SK-MEL-5 (cell line): ENCODE measurements around the gene NANS. TPM values are rescaled to one million over a fixed set of nuclear protein-coding genes. Genes with fewer than 3 reads are reported as not detected.
"Not testable (repeated sequence)": the region's sequence is repeated elsewhere in the genome, so short reads cannot be mapped to it uniquely, and the experiment has no call there.

Source experiments
- DNase-seq: peaks from one replicate; pipeline ENCODE4 v3.0.0-alpha.2; 2016; ENCODE audit warnings: low read depth, low spot score
- in situ Hi-C: cut with HindIII; loops from 2 replicates; pipeline ENCODE4 v1.10.0; 2016; ENCODE audit warnings: low sequenced_read_pairs, high pct_unique_total_duplicates, low pct_unique_long_range_greater_than_20kb
- total RNA-seq: library from RNA; depleted of rRNA; stranded (reverse); fragments of >200 nt; shearing (Covaris generic); gene quantifications from 2 replicates; pipeline ENCODE4 v1.2.3, GENCODE V29; 2014

Gene NANS
- total RNA-seq, 1 experiment from 2014 or later: 180 TPM

DNA sequence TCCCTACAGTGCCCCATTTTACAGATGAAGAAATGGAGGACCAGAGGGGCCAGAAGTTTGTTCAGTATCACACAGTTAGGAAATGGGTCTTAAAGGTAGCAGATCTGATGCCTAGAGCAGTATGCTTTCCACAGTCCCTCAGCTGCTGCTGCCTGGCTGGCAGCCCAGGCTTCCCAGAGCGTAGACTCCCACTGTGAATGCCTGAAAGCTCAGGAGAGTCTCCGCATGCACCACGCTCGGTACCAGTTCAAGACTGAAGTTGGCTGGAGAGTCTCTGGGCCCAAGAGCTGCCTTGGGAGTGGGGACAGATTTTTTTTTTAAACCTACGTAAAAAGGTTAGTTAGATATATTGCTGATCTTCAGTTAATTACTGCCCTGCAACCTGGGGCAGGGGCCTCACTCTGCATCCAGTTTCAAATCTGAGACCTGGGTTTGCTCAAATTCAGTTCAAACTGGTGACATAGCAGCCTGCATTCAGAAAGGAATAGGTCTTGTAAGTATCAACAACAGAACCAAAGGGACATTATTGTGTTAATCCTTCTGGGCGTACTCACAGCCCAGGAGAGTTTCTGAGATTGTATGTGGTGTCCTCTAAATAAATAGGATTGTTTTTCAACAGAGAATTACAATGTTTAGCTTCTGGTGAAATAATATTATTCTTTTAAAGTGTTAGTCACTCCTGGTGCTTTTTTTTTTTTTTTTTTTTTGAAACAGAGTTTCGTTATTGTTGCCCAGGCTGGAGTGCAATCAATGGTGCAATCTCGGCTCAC, 8.3 kb downstream of the NANS start:
- DNase-seq: no peak
- in situ Hi-C loops: no loop called here

DNA sequence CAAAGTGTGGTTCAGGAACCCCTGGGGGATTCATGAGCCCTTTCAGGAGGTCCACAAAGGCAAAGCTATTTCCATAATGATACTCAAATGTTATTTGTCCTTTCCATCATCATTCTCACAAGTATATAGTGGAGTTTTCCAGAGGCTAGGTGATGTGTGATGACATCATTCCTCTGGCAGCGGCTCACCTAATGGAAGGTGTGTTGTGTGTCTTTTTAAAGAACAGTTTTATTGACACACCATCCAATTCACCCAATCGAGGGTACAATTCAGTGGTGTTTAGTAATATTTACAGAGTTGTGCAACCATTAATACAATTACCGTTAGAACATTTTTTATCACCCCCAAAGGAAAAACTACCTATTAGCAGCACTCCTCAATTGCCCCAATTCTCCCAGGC, 9.7 kb downstream of the NANS start:
- in situ Hi-C loops: no loop called here

DNA sequence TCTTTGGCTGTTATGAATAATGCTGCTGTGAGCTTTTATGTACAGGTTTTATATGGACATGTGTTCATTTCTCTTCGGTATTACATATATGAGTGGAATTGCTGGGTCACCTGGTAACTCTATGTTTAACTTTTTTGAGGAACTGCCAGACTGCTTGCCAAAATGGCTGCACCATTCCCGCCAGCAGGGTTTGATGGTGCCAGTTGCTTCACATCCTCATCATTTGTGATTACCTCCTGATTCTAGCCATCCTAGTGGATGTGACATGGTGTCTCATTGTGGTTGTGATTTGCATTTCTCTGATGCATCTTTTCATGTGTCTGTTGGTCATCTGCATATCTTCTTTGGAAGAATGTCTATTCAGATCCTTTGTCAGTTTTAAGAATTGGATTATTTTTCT, 10.7 kb downstream of the NANS start:
- in situ Hi-C loops: no loop called here
- no peak for DNase-seq

More for the DNA sequence above, 9.7 kb downstream of the NANS start:
- no peak for DNase-seq

DNA sequence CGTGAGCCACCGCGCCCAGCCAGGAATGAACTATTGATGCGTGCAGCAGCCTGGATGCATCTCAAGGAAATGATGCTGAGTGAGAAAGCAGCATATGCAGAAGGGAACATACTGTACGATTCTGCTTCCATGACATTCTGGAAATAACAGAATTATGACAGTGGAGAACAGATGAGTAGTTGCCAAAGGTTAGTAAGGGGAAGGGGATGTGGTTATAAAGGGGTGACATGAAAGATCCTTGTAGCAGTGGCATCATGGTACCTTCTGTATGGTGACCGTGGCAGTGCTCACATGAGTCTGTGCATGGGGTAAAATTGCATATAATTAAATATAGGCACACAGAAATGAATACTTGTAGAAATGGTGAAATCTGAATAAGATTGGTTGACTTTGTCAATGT, 13.0 kb downstream of the NANS start:
- DNase-seq: no peak
- in situ Hi-C loops: no loop called here

DNA sequence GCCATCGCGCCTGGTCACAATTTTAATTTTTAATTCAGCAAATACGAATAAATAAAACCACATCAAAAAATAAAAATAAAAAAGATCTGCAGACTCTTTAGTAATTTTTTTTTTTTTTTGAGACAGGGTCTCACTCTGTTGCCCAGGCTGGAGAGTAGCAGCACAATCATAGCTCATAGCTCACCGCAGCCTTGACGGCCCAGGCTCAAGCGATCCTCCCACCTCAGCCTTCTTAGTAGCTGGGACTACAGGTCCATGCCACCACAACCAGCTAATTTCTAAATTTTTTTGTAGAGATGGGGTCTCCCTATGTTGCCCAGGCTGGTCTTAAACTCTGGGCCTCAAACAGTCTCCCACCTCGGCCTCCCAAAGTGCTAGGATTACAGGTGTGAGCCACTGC, 14.2 kb downstream of the NANS start:
- in situ Hi-C loops: no loop called here
- DNase-seq: no peak

DNA sequence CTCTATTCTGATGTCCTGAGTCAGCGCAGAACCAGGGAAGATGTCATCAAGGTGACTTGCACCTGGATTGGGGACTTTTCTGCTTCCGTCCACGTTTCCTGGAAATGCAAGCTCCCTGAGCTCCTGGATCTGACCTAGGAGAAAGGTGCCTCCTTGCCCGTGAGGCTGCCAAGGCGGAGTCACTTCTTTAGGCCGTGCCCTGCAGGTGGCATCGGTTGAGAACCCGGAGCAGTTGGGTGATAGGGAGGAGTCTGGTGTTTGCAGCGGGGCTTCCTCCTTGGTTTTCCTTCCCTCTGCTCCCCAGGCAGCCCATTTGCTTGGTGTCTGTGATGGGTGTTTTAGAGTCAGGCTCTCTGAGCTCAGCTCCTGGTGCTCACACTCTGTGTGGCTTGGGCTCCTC, 15.2 kb downstream of the NANS start:
- in situ Hi-C loops: no loop called here
- no peak for DNase-seq

DNA sequence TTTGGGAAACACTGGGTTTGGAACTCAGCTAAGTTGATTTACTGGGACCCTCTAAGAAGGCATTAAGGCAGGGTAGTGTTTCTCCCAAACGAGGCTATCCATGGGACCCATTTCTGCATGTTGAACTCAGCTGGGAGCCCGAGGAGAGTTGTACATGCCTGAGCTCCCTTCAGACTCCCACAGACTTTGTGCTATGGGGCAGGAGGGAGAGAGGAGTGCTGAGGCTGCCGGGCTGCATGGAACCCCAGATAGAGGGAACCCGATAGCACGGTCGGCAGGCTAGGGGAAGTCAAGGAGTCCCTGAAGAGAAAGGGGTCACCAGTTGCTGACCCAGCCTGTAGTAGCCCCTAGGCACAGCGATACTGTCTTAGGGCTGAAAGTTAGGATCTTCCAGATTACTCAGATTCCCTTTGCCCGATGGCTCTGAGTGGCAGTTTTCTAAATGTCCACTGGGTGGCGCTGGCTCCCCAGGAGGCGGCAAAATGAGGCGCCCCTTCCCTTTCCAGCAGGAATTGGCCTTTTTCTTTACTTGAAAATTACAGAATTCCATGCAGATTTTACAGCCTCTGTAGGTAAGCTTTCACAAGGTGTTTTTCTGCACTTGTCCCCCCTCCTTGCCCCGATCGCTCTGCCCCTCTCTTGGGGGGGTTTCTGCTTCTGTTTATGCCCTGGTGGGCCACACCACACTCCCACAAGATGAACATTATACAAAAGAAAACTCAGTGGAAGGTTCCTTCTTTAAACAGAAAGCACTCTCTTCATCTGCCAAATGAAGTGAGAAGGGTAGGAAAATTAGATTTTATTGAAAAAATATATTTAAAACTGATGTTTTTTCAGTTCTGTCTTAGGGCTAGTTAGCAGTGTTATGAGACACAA, 17.8 kb downstream of the NANS start:
- in situ Hi-C loops: no loop called here

DNA sequence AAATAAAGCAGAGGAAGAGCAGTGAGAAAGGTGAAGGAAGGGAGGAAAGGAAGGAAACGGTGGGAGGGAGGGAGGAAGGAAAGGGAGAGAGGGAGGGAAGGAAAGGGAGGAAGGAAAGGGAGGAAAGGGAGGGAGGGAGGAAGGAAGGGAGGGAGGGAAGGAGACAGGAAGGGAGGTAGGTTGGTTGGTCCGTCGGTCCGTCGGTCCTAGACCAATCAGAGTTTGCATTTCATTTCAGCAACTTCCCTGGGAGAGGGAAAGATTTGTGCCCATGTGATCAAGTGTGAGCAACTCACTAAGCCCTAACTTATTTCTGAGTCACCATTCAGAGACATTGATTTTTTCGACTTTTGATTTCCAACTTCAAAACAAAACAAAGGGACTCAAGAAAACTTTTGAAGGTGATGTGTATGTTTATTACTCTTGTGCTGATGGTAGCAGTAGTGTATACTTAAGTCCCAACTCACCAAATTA, 18.8 kb downstream of the NANS start:
- in situ Hi-C loops: no loop called here
- peak; percentile 82 for DNase-seq

More for the DNA sequence above, 17.8 kb downstream of the NANS start:
- DNase-seq: peak; percentile 68

DNA sequence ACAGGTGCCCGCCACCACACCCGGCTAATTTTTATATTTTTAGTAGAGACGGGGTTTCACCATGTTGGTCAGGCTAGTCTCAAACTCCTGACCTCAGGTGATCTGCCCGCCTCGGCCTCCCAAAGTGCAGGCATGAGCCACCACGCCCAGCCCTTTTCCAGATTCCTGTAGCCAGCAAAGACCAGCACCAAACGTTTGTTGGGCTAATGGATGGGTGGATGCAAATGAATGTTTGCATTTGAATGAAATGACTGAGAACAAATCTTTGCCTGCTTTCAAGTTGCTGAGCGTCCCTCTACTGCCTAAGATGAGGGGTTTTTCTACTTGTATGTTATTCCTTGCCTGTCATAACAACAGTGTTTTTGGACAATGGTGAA, 20.0 kb downstream of the NANS start:
- in situ Hi-C loops, DNase-seq: not testable (repeated sequence)

DNA sequence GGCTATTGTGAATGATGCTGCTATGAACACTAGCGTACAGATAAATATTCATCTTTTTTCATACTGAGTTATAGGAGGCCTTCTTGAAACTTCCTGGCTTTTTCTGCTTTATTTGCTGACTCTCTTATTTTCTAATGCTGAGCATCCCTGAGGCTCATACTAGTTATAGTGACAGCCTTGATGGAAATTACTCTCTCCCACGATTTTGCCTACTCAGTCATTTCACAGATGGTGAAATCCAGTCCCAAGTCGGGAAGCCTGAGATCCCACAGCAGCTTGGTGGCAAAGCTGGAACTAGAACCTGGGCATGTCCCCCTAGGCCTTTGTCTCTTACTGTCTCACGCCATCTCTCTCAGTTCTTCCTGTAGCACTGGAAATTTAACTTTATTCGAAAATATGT, 22.4 kb downstream of the NANS start:
- no peak for DNase-seq
- in situ Hi-C loops: no loop called here

DNA sequence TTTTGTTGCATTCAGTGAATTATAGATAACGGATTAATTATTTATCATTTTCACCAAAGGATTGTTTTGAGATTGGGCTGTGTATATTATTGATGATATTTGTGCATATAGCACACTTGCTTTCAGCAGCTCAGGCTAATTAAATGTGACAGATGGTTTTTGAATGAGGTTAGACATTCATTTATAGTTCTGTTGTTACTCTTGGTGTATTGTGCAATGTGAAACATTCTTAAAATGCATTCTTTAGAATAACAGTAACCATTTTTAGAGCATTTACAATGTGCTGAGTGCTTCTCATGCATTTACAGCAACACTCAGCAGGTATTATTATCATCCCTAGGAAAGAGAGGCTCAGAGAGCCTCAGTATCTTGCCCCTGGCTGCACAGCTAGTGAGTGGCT, 23.8 kb downstream of the NANS start:
- no peak for DNase-seq
- in situ Hi-C loops: no loop called here

DNA sequence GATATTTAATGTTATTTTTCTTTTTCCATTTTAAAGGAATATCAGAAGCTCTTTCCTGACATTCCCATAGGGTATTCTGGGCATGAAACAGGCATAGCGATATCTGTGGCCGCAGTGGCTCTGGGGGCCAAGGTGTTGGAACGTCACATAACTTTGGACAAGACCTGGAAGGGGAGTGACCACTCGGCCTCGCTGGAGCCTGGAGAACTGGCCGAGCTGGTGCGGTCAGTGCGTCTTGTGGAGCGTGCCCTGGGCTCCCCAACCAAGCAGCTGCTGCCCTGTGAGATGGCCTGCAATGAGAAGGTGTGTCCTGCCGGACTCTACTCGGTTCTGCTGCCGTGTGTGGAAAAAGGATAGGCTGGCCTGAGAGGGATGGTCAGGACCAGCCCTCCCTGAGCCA, 24.2 kb downstream of the NANS start:
- in situ Hi-C loops: no loop called here
- DNase-seq: no peak

DNA sequence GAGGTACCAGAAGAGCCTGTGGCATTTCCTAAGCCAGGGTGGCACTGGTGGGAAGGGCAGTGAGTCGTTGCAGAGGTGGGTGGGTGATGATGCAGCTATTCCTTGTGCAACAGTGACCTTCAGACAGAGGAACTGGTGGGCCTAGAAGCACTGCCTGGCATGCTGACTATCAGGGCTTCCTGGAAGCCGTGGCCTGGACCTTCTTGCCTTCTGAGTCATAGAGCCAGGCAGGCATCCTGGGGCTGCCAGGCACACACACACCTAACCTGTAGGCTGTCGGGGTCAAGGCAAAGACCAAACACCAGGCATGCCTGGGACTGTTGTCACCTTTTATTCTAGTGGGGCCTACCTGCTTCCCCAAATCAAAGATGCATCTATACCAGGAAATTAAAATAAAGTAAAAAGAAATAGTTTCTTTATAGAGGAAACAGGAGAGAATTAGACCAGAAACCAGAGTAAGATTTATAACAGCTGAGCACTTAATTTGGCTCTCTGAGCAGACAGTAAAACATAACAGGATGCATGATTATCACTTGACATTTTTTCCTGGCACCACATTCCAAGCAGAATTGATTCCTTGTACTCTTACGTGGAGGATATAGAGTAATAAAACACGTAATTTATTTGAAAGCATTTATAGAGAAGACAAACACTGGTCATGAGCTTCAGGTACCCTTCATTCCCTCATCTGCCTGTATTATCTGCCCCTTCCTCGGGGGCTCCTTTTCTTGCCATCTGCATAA, 25.1 kb downstream of the NANS start:
- no peak for DNase-seq
- in situ Hi-C loops: no loop called here

DNA sequence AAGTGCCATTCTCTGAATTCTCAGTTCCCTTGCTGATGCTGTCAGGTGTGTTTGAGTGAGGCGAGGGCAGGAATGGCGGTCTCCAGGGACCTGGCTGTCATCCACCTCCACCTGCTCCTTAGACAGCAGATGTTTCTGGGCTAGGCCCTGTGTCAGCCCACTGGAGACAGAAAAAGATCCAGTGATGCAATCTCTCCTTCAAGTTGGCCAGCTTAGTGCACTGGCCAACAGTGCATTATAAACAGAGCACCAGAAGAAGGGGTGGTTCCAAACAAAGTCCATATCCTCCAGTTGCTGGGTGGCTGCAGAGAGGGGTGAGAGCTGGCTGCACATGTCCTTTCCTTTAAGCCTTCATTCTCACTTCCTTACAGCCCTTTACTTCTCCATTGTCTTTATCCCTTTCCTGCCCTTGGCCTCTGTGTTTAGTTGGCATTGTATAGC, 26.5 kb downstream of the NANS start:
- in situ Hi-C loops: no loop called here

DNA sequence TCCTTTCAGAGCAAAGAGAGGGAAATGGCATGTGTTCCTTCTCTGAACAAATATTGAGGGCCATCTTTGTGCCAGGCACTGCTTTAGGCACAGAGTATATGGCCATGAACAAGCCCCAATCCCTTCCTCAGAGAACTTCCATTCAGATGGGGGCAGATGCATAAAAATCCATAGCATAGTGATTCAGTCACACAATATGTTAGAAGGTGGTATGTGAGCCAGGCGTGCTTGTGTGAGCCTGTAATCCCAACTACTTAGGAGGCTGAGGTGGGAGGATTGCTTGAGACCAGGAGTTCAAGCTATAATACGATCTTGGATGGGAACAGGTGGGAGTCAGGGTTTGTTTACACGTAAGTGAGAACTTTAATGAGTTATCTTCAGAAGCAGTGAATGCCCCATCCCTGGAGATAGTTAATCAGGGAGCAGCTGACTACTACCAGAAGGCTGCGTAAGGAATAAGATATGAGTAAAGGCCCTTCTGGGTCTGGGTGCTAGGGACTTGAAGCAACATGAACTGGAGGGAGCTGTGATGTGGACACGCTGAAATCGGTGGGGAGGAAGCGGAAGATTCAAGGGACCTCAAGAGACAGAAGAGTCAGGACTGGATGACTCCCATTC, 27.1 kb downstream of the NANS start:
- no peak for DNase-seq
- in situ Hi-C loops: no loop called here

More for the DNA sequence above, 26.5 kb downstream of the NANS start:
- DNase-seq: no peak

DNA sequence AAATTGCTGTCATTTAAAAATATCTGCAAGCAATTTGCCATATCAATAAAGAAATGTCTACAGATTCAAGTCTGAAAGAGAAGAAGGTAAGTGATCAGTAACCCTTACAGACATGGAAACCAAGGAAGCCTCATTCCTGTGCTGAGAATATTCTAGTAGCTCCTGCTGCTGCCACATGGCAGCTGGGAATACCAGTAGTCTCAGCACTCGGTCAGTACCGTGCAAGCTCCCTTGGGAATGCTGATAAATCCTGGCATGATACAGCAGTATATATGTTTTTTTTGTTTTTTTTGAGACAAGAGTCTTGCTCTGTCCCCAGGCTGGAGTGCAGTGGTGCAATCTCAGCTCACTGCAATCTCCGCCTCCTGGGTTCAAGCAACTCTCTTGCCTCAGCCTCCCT, 27.9 kb downstream of the NANS start:
- in situ Hi-C loops: no loop called here
- no peak for DNase-seq

DNA sequence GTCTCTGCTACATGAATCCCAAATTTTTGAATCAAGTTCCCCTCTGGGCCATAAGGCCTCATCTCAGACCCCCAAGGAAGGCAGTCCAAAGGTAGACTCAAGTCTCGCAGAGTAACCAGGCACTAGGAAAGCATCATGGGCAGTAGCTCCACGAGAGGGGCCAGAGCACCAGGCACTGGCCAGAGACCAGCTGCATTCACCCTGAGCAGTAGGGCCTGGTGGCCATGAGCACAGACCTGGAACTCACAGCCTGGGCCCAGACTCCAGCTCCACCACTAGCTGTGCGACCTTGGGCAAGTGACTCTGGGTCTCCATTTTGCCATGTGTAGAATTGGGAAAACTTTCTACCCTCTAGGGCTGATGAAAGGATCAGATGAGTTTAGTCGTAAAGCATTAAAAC, 28.5 kb downstream of the NANS start:
- in situ Hi-C loops: no loop called here
- DNase-seq: no peak

DNA sequence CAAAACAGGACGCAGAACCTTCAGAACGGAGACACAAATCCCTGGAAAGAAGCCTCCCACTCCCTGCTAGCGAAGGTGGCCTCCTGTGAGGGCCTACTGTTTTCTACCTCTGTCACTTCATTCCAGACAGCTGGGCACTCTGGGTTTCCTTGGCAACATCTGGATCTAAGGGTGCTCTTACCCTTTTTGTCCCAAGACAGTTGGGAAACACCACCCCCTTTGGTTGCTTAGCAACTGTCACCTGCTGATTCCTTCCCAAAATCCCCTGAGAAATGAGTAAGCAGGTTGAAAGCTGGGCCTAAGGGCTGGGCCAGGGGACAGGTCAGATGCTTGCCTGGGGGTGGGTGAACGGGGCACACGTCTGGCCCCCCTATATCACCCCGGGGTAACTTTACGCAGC, 29.4 kb downstream of the NANS start:
- no peak for DNase-seq
- in situ Hi-C loops: no loop called here
